Body of pancreas (tissue), 4 donors: Measurements from ENCODE around the gene SGMS2. TPM values are rescaled to one million over a fixed set of nuclear protein-coding genes. Genes with fewer than 3 reads are reported as not detected.

Experiments
- ATAC-seq: fragments of 150-250 bp; one replicate; pipeline ENCODE4 v1.9.1; 2016
- DNase-seq, 4 donors: peaks; one replicate each; pipeline ENCODE4 v3.0.0-alpha.2; 2019
- H3K27ac ChIP-seq, 4 donors: fragments of 200-600 bp; sonication (generic); 1 replicate in 3 of 4; 2 replicates in 1 of 4; pipeline versions ENCODE4 v1.5.1 to v1.6.1; 2016 to 2019; ENCODE audit warnings: mild to moderate bottlenecking in 1 of 4, mixed read lengths in 1 of 4, moderate library complexity in 1 of 4
- H3K27me3 ChIP-seq, 2 donors: fragments of 200-600 bp; sonication (generic); one replicate each; pipeline ENCODE4 v1.6.0; 2016; ENCODE audit warnings: mild to moderate bottlenecking in 1 of 2
- H3K36me3 ChIP-seq, 2 donors: fragments of 200-600 bp; sonication (generic); replicated peaks in 1 of 2; 2 replicates each; pipeline ENCODE4 v1.5.1; 2016; ENCODE audit warnings: low read depth in 2 of 2; ENCODE audit not compliant: insufficient read depth in 1 of 2
- H3K4me1 ChIP-seq: fragments of 200-600 bp; sonication (generic); one replicate; pipeline ENCODE4 v1.6.0; 2016
- H3K4me3 ChIP-seq, 2 donors: fragments of 200-600 bp; sonication (generic); 1 replicate in 1 of 2; 2 replicates in 1 of 2; pipeline ENCODE4 v1.5.1; 2016 to 2019
- H3K9me3 ChIP-seq, 3 donors: fragments of 200-600 bp; sonication (generic); 1 replicate in 2 of 3; 2 replicates in 1 of 3; pipeline ENCODE4 v1.5.1; 2016
- POLR2A ChIP-seq, 3 donors: fragments of 450-650 bp; IDR thresholded peaks; one replicate each; pipeline ENCODE4 v1.6.1; 2016; ENCODE audit warnings: antibody characterized with exemption in 3 of 3, mild to moderate bottlenecking in 2 of 3
- WGBS, 2 donors: methylation state at CpG; one replicate each; pipeline ENCODE4 v1.1.5; 2017; 5-methylcytosine and 5-hydroxymethylcytosine counted together
- intact Hi-C: fragments of 100-400 bp; cut with DNase I; formaldehyde crosslinking; loops from one replicate; pipeline ENCODE4 v1.15.1; 2023
- total RNA-seq, 2 donors: library from RNA; depleted of rRNA; stranded (reverse); fragments of >200 nt; gene quantifications; one replicate each; pipeline ENCODE4 v1.1.0, GENCODE V29; 2016
- TF ChIP-seq, protein P1 (sequence below), 7 experiments: fragments of 450-650 bp in 4 of 7; fragments of 200-600 bp in 3 of 7; sonication (generic) in 3 of 7; IDR thresholded peaks; one replicate each; pipeline ENCODE4 v1.5.1; 2016 to 2019; ENCODE audit warnings: antibody characterized with exemption in 7 of 7

SGMS2 gene
- total RNA-seq, 2 donors from 2014 or later, result 32.2 to 36.9 TPM

DNA sequence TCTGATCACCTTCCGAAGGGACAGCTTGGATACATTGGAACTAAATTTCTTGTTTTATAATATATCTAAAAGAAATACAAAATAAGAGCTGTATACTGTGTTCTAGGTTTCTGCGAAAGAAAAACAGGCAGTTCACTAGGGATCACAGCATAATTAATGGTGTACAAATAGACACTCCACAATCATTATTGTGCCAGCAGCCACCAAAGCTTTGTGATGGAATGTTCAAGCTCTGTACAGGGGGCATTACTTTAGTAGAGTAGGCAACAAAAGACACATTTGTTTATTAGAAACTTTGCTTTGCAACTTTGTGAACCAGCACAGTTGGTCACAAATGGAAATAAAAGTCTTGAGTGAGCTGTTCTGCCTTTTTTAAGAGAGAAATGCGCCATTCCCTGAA, 49.3 kb downstream of the SGMS2 start:
- 79 to 83% methylated on average over 3 of the region's 3 CpGs for WGBS, 2 donors
- ATAC-seq (no peak), DNase-seq (no peak)
- intact Hi-C loops, result no loop called here
- Histone ChIP-seq H3K27me3 (no peaks in the 10 kb centered on the region), H3K4me3 (no peak overlapping the region), H3K9me3 (no peaks in the 10 kb centered on the region), H3K36me3 (no peaks in the 10 kb centered on the region), H3K27ac (no peak overlapping the region), H3K4me1 (peaks cover 31% of the 10 kb centered on the region)
- no peak for TF ChIP-seq POLR2A (IDR thresholded peaks at IDR 0.05)
- TF ChIP-seq, protein P1, sequence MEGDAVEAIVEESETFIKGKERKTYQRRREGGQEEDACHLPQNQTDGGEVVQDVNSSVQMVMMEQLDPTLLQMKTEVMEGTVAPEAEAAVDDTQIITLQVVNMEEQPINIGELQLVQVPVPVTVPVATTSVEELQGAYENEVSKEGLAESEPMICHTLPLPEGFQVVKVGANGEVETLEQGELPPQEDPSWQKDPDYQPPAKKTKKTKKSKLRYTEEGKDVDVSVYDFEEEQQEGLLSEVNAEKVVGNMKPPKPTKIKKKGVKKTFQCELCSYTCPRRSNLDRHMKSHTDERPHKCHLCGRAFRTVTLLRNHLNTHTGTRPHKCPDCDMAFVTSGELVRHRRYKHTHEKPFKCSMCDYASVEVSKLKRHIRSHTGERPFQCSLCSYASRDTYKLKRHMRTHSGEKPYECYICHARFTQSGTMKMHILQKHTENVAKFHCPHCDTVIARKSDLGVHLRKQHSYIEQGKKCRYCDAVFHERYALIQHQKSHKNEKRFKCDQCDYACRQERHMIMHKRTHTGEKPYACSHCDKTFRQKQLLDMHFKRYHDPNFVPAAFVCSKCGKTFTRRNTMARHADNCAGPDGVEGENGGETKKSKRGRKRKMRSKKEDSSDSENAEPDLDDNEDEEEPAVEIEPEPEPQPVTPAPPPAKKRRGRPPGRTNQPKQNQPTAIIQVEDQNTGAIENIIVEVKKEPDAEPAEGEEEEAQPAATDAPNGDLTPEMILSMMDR (IDR thresholded peaks at IDR 0.05), result no peak

DNA sequence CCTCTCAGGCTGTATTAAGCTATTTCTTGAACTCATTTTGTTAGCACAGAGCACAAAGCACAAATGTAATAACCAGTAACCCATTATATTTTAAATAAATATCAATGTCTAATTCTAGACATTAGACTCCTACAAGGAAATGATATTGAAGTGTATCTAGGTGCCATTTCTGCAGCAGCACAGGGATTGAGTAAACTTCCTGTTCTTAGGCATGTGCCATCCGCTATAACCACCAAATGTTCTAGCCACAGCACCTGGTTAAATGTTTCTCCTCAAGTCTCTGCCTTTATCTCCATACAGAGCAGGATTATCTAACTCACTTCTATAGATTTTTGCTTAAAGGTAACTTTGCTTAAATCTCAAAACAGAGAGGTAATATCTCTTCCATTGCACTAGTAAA, 51.4 kb downstream of the SGMS2 start:
- DNase-seq (peak in 2 of 4 donors; percentile 10), ATAC-seq (no peak)
- TF ChIP-seq, protein P1 (IDR thresholded peaks at IDR 0.05), result no peak
- TF ChIP-seq POLR2A (IDR thresholded peaks at IDR 0.05), result no peak
- H3K9me3 ChIP-seq, result no peaks in the 10 kb centered on the region
- intact Hi-C loops, result no loop called here
- no peak overlapping the region for H3K4me3 ChIP-seq
- no peaks in the 10 kb centered on the region for H3K27me3 ChIP-seq
- no peaks in the 10 kb centered on the region for H3K36me3 ChIP-seq
- WGBS, 2 donors, result 24 to 31% methylated on average over 1 of the region's 1 CpG
- peak overlapping the region in 1 of 4 donors; percentile 44 for H3K27ac ChIP-seq
- peaks cover 25% of the 10 kb centered on the region for H3K4me1 ChIP-seq

DNA sequence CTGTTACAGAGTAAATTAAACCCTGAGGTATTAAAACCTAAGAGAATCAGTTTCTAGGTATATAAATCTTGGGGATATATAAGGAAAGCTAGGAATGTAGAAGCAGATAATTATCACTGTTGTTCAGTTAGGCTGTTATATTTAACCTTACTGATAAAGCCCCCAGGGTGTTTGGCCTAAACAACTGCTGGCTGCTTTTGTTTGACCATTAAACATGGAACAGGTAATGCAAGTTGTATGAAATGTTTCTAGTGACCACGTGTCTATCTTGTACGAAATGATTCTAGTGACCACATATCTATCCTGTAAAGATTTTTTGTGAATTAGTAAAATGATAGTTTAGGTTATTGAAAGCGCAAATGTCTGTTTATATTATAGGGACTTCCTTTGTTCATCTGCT, 52.6 kb downstream of the SGMS2 start:
- Histone ChIP-seq H3K4me3 (no peak overlapping the region), H3K27me3 (no peaks in the 10 kb centered on the region), H3K4me1 (peaks cover 19% of the 10 kb centered on the region), H3K36me3 (no peaks in the 10 kb centered on the region), H3K27ac (no peak overlapping the region), H3K9me3 (no peaks in the 10 kb centered on the region)
- intact Hi-C loops, result no loop called here
- no peak for TF ChIP-seq POLR2A (IDR thresholded peaks at IDR 0.05)
- TF ChIP-seq, protein P1 (IDR thresholded peaks at IDR 0.05), result no peak
- ATAC-seq, result no peak
- DNase-seq, result no peak
- 13 to 18% methylated on average over 3 of the region's 3 CpGs for WGBS, 2 donors

DNA sequence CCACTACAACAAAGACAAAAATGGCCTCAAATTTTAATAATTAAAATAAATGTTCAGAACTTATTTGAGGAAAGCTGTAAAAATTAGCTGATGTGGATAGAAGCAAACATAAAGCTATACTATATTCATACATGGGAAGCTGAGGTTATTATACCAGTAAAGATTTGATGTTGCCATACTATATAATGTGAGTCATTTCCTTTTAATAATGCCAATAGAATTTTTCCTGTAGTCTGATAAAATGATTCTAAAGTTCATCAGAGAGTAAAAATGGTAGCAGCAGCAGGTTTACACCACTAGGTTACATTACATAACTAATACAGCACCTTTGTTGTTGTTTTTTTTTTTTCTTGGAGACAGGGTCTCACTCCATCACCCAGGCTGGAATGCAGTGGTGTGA, 61.1 kb downstream of the SGMS2 start:
- no peak for TF ChIP-seq POLR2A (IDR thresholded peaks at IDR 0.05)
- TF ChIP-seq, protein P1 (IDR thresholded peaks at IDR 0.05), result no peak
- Histone ChIP-seq H3K36me3 (no peaks in the 10 kb centered on the region), H3K27ac (no peak overlapping the region), H3K9me3 (peaks cover 0 to 3% (median 0%) of the 10 kb centered on the region in 3 donors), H3K4me1 (no peaks in the 10 kb centered on the region), H3K4me3 (no peak overlapping the region), H3K27me3 (no peaks in the 10 kb centered on the region)
- no peak for ATAC-seq
- no peak for DNase-seq
- intact Hi-C loops, result no loop called here

DNA sequence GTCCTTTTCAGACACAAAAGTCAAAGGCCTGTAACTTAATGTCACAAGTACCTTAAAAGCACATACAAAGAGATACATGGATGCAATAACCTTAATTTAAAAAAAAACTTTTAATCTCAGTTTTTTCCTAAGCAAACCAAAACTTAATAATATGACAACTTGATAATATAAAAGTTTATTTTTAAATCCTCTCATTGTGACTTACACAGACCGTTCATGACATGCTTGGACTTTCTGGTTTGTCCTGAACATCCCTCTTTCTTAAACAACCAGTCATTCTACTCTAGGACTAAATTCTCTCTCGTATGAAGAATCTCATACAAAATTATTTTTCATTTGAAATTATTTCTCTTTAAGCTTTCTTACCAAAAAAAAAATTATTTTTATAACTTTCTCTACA, 63.5 kb downstream of the SGMS2 start:
- intact Hi-C loops, result no loop called here

More for the DNA sequence above, 63.5 kb downstream of the SGMS2 start:
- Histone ChIP-seq H3K27me3 (no peaks in the 10 kb centered on the region), H3K27ac (no peak overlapping the region), H3K9me3 (peaks cover 0 to 3% (median 0%) of the 10 kb centered on the region in 3 donors), H3K4me1 (no peaks in the 10 kb centered on the region), H3K36me3 (no peaks in the 10 kb centered on the region), H3K4me3 (no peak overlapping the region)
- TF ChIP-seq, protein P1 (IDR thresholded peaks at IDR 0.05), result no peak
- WGBS, 2 donors, result 60 to 72% methylated on average over 2 of the region's 2 CpGs
- DNase-seq, result no peak
- no peak for ATAC-seq
